ENCODE data around the gene MTRF1L.

The MTRF1L gene

DNA sequence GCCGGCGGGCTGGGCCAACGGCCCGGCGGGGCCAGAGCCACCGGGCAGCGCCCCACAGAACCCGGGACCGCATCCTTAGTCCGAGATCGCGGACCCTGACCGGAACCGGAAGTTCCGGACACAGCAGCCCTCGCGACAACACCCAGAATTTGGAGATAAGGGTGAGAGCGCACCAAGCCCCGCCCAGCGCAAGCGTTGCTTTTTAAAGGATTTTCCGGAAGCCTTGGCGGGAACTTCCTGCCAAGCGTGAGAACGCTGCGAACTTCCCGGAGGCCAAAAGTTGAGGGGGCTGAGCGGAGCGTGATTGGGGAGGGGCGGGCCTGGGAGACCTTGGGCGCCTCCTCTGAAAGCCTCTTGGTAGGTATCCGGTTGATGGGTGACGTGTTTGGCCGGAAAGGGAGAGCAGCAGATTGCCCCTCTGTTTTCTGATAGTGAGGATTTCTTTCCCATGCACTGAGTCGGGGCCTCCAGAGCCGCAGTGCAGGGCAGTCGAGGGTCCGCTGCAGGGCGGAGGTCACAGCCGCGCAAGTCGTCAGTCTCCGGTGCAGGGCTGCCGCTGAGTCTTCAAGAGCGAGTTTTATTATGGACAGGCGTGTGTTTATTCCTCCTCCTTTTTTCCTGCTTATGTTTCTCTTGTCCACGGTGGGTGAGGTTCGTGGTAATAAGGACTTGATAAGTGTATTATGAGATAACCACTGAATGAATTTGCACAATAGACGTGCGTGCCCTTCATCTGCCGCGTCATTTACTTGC lies at the start of gene MTRF1L:
Gene MTRF1L, minus strand, starts transcription at position 97 of the 753 bp plus-strand sequence. Its CDS starts 24 bp downstream, at position 73.
- peak within 1 kb of the TSS; percentile 96 for H3K4me3 ChIP-seq (ENCODE audit: low read depth, low read length)

- no peak overlapping the region for H3K4me3 ChIP-seq (ENCODE audit: low read depth, low read length)
Observed at GRCh38 chr6:153051801-153052200, 49.3 kb upstream of the MTRF1L start.

- H3K4me3 ChIP-seq (ENCODE audit: low read depth, low read length): no peak overlapping the region
Observed at GRCh38 chr6:153048631-153049030, 46.1 kb upstream of the MTRF1L start.

GRCh38 chr6:153047386-153047785 lies 44.9 kb upstream of the MTRF1L start:
- H3K4me3 ChIP-seq (ENCODE audit: low read depth, low read length): no peak overlapping the region

- H3K4me3 ChIP-seq (ENCODE audit: low read depth, low read length): no peak overlapping the region
Observed at GRCh38 chr6:153045271-153045670, 42.8 kb upstream of the MTRF1L start.

- no peak overlapping the region for H3K4me3 ChIP-seq (ENCODE audit: low read depth, low read length)
Observed at GRCh38 chr6:153044295-153044694, 41.8 kb upstream of the MTRF1L start.

GRCh38 chr6:153043719-153044118 lies 41.2 kb upstream of the MTRF1L start:
- no peak overlapping the region for H3K4me3 ChIP-seq (ENCODE audit: low read depth, low read length)

DNA sequence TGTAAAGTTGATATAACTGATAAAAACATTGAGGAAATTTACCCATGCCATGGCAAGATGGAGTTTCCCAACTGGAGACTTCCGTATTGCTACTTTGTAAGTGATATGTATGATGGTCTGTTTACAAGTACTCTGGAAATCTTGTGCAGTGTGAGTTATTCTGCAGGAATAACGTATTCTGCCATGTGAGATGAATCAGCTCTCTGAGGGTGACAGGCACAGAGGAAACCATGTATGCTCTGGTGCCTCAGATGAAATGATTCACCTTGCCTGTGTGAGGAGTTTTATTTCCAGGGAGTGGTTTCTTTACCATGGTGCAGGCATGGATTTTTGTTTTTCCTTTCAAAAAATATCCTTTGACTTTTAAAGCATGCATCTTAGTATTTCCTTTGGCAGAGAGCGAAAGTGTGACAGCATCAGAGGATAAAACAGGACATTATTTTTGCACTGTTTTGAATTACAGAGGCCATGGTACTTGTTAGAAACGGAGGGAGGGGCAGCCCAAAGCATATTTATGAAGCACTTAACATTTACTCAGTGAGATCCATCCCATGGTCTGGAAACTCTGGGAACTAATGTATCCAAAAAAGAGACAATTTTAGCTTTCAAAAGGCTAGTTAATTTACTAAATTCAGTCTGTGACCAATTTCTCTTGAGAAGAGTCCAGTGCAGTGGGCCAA lies 36.0 kb upstream of the MTRF1L start:
- no peak overlapping the region for H3K4me3 ChIP-seq (ENCODE audit: low read depth, low read length)

DNA sequence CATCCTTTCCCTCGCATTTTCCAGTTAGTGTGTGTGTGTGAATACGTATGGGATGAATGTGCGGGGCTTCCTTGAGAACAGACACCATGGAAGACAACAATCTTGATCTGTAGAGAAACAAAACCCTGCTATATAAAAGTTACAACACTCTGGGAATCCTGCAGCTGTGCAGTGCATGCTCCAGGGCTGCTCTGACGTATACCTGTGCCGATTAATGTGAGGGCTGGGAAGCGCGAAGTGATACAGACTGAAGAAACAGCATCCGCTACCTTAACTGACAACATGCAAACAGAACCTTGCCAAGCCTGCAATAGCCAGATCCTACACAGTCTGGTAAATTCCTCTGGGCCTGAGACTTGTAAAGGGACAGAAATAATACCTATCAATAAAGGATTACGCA lies 31.6 kb upstream of the MTRF1L start:
- H3K4me3 ChIP-seq (ENCODE audit: low read depth, low read length): no peak overlapping the region

DNA sequence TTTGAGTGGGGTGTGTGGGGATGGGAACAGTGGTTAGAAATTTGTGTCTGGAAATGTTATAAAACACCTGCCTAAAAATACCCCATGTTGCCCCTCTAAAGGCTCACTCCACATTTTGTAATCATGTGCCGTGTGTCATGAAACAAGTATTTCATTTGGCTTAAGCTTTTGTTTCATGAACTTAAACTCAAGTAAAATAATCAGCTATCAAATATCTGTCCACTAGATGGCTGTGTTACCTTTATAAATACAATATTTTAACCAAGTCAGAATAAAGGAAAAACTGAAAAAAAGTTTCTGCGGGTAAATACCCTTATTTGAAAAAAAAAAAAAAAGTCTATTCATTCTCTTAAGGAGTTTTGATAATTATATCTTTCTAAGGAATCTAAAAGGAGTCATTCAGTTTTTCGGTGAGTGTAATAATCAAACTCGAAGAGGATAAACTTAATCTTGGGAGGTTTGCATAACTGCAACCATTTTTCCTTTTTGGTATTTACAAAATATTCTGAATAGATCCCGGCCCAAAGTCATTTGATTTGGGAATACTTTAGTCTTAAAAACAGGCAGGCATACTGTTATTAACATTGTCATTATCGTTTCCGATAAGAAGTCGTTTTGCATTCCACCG lies 29.9 kb upstream of the MTRF1L start:
- no peak overlapping the region for H3K4me3 ChIP-seq (ENCODE audit: low read depth, low read length)

GRCh38 chr6:153031335-153031955 lies 28.9 kb upstream of the MTRF1L start:
- H3K4me3 ChIP-seq (ENCODE audit: low read depth, low read length): no peak overlapping the region

DNA sequence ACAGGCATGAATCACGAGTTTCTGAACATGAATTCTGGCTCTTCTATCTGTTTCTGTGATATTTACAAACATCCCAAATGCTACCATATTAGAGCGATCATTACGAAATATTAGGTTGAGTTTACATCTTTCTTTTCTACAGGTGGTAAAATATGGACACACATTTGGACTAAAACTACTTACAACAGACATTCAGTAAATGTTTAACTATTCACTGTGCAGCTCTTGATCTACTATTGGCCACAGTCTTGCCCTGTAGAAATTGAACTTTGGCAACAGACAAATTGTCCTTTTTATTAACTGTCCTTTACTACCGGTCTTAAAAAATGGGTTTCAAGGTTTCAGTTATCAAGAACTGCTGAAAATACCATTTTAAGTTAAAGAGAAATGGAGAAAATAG lies 26.5 kb upstream of the MTRF1L start:
- H3K4me3 ChIP-seq (ENCODE audit: low read depth, low read length): no peak overlapping the region

- no peak overlapping the region for H3K4me3 ChIP-seq (ENCODE audit: low read depth, low read length)
Observed at GRCh38 chr6:153028286-153028685, 25.8 kb upstream of the MTRF1L start.

- no peak overlapping the region for H3K4me3 ChIP-seq (ENCODE audit: low read depth, low read length)
Observed at GRCh38 chr6:153027480-153027879, 25.0 kb upstream of the MTRF1L start.

DNA sequence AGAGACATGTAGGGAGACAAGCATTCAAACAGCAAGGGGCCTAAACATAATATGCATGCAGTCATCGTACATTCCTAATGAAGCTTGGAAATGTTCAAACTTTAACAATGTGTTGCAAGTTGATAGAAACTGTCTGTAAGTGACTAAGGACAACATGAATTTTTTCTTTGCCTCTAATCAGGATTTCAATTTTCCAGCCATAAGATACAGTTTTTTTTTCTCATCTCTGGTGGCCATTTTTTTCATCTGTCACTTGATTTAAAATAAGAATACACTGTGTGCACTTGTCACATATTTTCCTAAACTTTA lies 22.2 kb upstream of the MTRF1L start:
- no peak overlapping the region for H3K4me3 ChIP-seq (ENCODE audit: low read depth, low read length)

DNA sequence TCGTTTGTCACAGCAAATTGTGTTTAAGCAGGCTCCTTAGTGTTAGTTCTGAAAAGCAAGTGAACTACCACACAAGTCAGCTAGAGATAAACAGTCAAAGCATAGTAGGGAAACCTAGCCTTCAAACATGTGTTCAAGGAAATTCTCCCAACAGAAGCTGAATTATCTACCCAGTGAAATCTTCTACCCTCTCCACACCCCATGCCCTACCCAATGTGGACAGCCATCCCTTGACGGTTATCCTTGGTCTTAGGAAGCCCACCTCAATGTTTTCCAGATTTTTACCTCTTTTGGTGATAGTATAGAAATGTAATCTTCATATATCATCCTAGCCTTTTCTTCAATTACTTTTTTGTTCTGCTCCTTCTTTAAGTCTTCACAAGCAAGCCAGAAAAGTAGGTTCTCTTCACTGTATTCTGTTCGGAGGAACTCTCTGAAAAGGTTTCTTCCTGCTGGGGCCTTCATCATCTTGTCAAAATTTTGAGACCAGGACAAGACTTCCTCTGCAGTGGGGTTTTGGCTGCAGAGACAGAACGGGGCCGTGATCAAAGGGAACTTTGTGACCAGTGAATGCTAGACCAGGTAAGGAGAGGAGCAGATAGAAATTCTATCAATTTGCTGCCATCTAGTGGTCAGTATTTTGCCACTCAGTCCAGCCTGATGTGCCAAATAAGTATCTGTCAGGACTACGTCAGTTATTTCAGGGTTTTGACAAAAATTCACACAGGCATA lies 21.6 kb upstream of the MTRF1L start:
- no peak overlapping the region for H3K4me3 ChIP-seq (ENCODE audit: low read depth, low read length)

GRCh38 chr6:153018355-153018754 lies 15.8 kb upstream of the MTRF1L start:
- no peak overlapping the region for H3K4me3 ChIP-seq (ENCODE audit: low read depth, low read length)

DNA sequence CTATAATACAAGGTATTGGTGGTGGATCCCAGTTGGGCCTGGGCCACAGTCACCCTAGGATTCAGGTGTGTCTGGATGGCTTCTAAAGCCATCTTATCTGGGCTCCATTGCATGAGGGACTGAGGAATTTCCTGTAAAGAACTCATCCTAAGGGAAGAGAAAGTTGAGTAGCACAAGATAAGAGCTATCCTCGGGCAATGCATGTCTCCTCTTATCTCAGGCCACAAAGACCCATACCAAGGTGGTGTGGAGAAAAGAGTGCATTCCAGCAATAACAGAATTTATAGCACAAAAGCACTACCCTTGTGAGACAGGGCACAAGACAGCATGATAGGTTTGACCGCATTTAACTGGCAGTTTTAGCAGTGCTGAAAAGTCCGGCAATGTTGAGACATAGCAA lies 14.3 kb upstream of the MTRF1L start:
- no peak overlapping the region for H3K4me3 ChIP-seq (ENCODE audit: low read depth, low read length)

DNA sequence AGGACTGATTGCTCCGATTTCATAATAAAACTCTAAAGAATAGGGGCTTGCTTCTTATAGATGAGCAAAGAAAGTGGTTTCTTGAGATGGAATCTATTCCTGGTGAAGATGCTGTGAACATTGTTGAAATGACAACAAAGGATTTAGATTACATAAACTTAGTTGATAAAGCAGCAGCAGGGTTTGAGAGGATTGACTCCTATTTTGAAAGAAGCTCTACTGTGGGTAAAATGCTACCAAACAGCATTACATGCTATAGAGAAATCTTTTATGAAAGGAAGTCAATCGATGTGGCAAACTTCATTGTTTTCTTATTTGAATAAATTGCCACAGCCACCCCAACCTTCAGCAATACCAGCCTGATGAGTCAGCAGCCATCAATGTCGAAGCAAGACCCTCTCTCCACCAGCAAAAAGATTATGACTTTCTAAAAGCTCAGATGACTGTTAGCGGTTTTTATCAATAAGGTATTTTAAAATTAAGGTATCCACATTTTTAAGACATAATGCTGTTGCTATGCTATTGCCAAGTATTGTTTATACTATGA lies 12.7 kb upstream of the MTRF1L start:
- no peak overlapping the region for H3K4me3 ChIP-seq (ENCODE audit: low read depth, low read length)

DNA sequence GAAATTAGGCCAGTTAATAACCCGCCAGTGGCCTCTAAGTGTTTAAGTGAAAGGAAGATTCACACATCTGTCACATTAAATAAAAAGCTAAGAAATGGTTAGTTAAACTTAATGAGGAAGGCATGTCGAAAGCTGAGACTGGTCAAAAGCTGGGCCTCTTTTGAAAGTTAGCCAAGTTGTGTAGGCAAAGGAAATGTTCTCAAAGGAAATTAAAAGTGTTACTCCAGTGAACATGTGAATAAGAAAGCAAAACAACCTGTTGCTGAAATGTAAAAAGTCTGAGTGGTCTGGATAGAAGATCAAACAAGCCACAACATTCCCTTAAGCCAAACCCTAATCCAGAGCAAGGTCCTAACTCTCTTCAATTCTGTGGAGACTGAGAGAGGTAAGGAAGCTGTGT lies 10.9 kb upstream of the MTRF1L start:
- H3K4me3 ChIP-seq (ENCODE audit: low read depth, low read length): no peak overlapping the region

DNA sequence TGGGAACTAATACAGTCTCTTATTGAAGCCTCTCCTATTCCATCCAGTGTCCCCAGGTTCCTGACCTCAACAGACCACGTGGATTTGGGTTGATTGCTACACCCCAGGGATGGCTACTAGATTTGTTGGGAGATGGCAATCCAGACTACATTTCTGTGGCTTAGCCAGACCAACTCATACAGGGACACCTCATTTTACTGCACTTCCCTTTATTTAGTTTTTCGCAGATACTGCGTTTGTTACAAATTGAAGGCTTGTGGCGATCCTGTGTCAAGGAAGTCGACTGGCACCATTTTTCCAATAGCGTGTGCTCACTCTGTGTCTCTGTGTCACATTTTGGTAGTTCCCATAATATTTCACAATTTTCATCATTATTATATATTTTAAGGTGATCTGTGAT lies 10.3 kb upstream of the MTRF1L start:
- no peak overlapping the region for H3K4me3 ChIP-seq (ENCODE audit: low read depth, low read length)
